T-helper 1 cell treated with Interleukin-12 subunit alpha and Interleukin-12 subunit beta and Interleukin-4 antibody, amounts not matched to agents 30 ng/mL and 1 ng/mL, for 36 hours (primary cell): ENCODE measurements around the gene NRSN1. TPM values are rescaled to one million over a fixed set of nuclear protein-coding genes. Genes with fewer than 3 reads are reported as not detected.

ENCODE experiments used
- total RNA-seq: library from RNA; stranded (reverse); gene quantifications from 2 replicates; pipeline ENCODE4 v1.2.3, GENCODE V29; 2022

Gene NRSN1
- total RNA-seq, 1 donor from 2014 or later = not detected

Other genes with a start within 250 kb of the NRSN1 start
- not detected in 2 replicates for gene DCDC2, start 231.8 kb downstream of the NRSN1 start, total RNA-seq